Neural progenitor cell (in vitro differentiated cells): Measurements from ENCODE around the gene HOXA11. TPM values are rescaled to one million over a fixed set of nuclear protein-coding genes. Genes with fewer than 3 reads are reported as not detected.
A peak's percentile ranks its signal among the peaks of the same experiment; 100 is the strongest.

ENCODE experiments used
- DNase-seq: peaks from one replicate; pipeline ENCODE4 v3.0.0-alpha.2; 2016; ENCODE audit warnings: low spot score
- H2AFZ ChIP-seq: fragments of 200-600 bp; sonication (generic); replicated peaks from 2 replicates; pipeline ENCODE4 v1.6.1; 2016; ENCODE audit warnings: antibody characterized with exemption
- H3F3A ChIP-seq: fragments of 200-600 bp; sonication (generic); 2 replicates; pipeline ENCODE4 v1.6.1; 2016; ENCODE audit warnings: antibody characterized with exemption, low read depth
- H3K27ac ChIP-seq: fragments of 200-600 bp; sonication (generic); 2 replicates; pipeline ENCODE4 v1.5.1; 2016; ENCODE audit warnings: mild to moderate bottlenecking
- H3K27me3 ChIP-seq: fragments of 200-600 bp; sonication (generic); 2 replicates; pipeline ENCODE4 v1.6.1; 2016; ENCODE audit warnings: mild to moderate bottlenecking, moderate library complexity
- H3K36me3 ChIP-seq: fragments of 200-600 bp; sonication (generic); 2 replicates; pipeline ENCODE4 v1.5.1; 2016
- H3K4me1 ChIP-seq: fragments of 200-600 bp; sonication (generic); 2 replicates; pipeline ENCODE4 v1.6.1; 2016; ENCODE audit warnings: mixed run types
- H3K4me2 ChIP-seq: fragments of 200-600 bp; sonication (generic); 2 replicates; pipeline ENCODE4 v1.6.1; 2016
- H3K4me3 ChIP-seq: fragments of 200-600 bp; sonication (generic); 2 replicates; pipeline ENCODE4 v1.5.1; 2016
- H3K79me2 ChIP-seq: fragments of 200-600 bp; sonication (generic); 2 replicates; pipeline ENCODE4 v1.6.1; 2016; ENCODE audit warnings: low read depth
- H3K9ac ChIP-seq: fragments of 200-600 bp; sonication (generic); 2 replicates; pipeline ENCODE4 v1.6.1; 2016
- H3K9me3 ChIP-seq: fragments of 200-600 bp; sonication (generic); 2 replicates; pipeline ENCODE4 v1.5.1; 2016; ENCODE audit warnings: low read depth
- H4K20me1 ChIP-seq: fragments of 200-600 bp; sonication (generic); 2 replicates; pipeline ENCODE4 v1.6.1; 2016; ENCODE audit warnings: low read depth
- H3K27ac Mint-ChIP-seq: 3 replicates; pipeline ENCODE4 v1.8.0; 2021; ENCODE audit warnings: mixed read lengths
- H3K27me3 Mint-ChIP-seq: 2 replicates; pipeline ENCODE4 v1.8.0; 2022; ENCODE audit warnings: low read depth, mild to moderate bottlenecking, inconsistent platforms, moderate library complexity, mixed read lengths; ENCODE audit not compliant: insufficient read depth
- H3K36me3 Mint-ChIP-seq: 3 replicates; pipeline ENCODE4 v1.8.0; 2021; ENCODE audit warnings: mixed read lengths
- H3K4me1 Mint-ChIP-seq: 3 replicates; pipeline ENCODE4 v1.8.0; 2021; ENCODE audit warnings: mixed read lengths
- H3K4me3 Mint-ChIP-seq: 3 replicates; pipeline ENCODE4 v1.8.0; 2021; ENCODE audit warnings: mild to moderate bottlenecking, moderate library complexity, mixed read lengths
- H3K9me3 Mint-ChIP-seq: 3 replicates; pipeline ENCODE4 v1.8.0; 2020; ENCODE audit warnings: mixed read lengths
- CTCF ChIP-seq: fragments of 200-600 bp; sonication (generic); IDR thresholded peaks from 2 replicates; pipeline ENCODE4 v1.5.1; 2017; ENCODE audit warnings: antibody characterized with exemption, mild to moderate bottlenecking
- EZH2 ChIP-seq: fragments of 200-600 bp; sonication (generic); IDR thresholded peaks from 2 replicates; pipeline ENCODE4 v1.6.1; 2017; ENCODE audit warnings: antibody characterized with exemption, mild to moderate bottlenecking, moderate library complexity
- EZH2phosphoT487 ChIP-seq: fragments of 200-600 bp; sonication (generic); IDR thresholded peaks from 2 replicates; pipeline ENCODE4 v1.6.1; 2017; ENCODE audit warnings: antibody characterized with exemption
- total RNA-seq: library from RNA; depleted of rRNA; stranded (reverse); fragments of >200 nt; gene quantifications from 2 replicates; pipeline ENCODE4 v1.2.3, GENCODE V29; 2015; ENCODE audit warnings: low replicate concordance

Gene HOXA11
- total RNA-seq, 1 donor from 2014 or later = not detected

GRCh38 chr7:27151341-27151930 is 33.6 kb downstream of the HOXA11 start:
- peaks cover 10% of the 10 kb centered on the region for H3K4me1 Mint-ChIP-seq
- H3K27me3 Mint-ChIP-seq = peaks cover 94% of the 10 kb centered on the region
- Histone ChIP-seq H4K20me1 (peaks cover 72% of the 10 kb centered on the region), H3K9ac (no peak overlapping the region), H3K4me1 (no peaks in the 10 kb centered on the region), H3K4me2 (peak overlapping the region; percentile 66), H3K27ac (no peak overlapping the region), H2AFZ (no peak overlapping the region), H3K9me3 (no peaks in the 10 kb centered on the region), H3K27me3 (peaks cover 100% of the 10 kb centered on the region), H3K36me3 (no peaks in the 10 kb centered on the region), H3K79me2 (no peaks in the 10 kb centered on the region), H3K4me3 (peak overlapping the region; percentile 32), H3F3A (no peaks in the 10 kb centered on the region)
- no peak for DNase-seq
- H3K4me3 Mint-ChIP-seq = peak overlapping the region; percentile 78
- no peak for TF ChIP-seq CTCF
- peak; percentile 81 for TF ChIP-seq EZH2
- peak; percentile 2 for TF ChIP-seq EZH2phosphoT487
- peaks cover 20% of the 10 kb centered on the region for H3K9me3 Mint-ChIP-seq
- H3K36me3 Mint-ChIP-seq = peaks cover 2% of the 10 kb centered on the region
- H3K27ac Mint-ChIP-seq = no peak overlapping the region

- Mint-ChIP-seq H3K4me3 (peak overlapping the region; percentile 78), H3K4me1 (peaks cover 8% of the 10 kb centered on the region), H3K36me3 (peaks cover 2% of the 10 kb centered on the region), H3K27ac (no peak overlapping the region), H3K27me3 (peaks cover 95% of the 10 kb centered on the region), H3K9me3 (peaks cover 24% of the 10 kb centered on the region)
- no peaks in the 10 kb centered on the region for H3F3A ChIP-seq
- TF ChIP-seq EZH2phosphoT487 (peak; percentile 75), CTCF (peak; percentile 82), EZH2 (peak; percentile 99)
- H3K9me3 ChIP-seq = no peaks in the 10 kb centered on the region
- no peaks in the 10 kb centered on the region for H3K79me2 ChIP-seq
- peak overlapping the region; percentile 32 for H3K4me3 ChIP-seq
- H3K27ac ChIP-seq = no peak overlapping the region
- peak; percentile 91 for DNase-seq
- no peaks in the 10 kb centered on the region for H3K36me3 ChIP-seq
- no peaks in the 10 kb centered on the region for H3K4me1 ChIP-seq
- peaks cover 72% of the 10 kb centered on the region for H4K20me1 ChIP-seq
- H3K4me2 ChIP-seq = peak overlapping the region; percentile 66
- H2AFZ ChIP-seq = no peak overlapping the region
- peaks cover 100% of the 10 kb centered on the region for H3K27me3 ChIP-seq
- no peak overlapping the region for H3K9ac ChIP-seq
These were observed 34.3 kb downstream of the HOXA11 start for GRCh38 chr7:27150568-27151340.

- Histone ChIP-seq H3K9me3 (no peaks in the 10 kb centered on the region), H3F3A (no peaks in the 10 kb centered on the region), H2AFZ (no peak overlapping the region), H3K4me3 (peak overlapping the region; percentile 32), H3K27me3 (peaks cover 100% of the 10 kb centered on the region), H3K9ac (no peak overlapping the region), H3K79me2 (no peaks in the 10 kb centered on the region), H3K4me1 (no peaks in the 10 kb centered on the region), H4K20me1 (peaks cover 74% of the 10 kb centered on the region), H3K36me3 (no peaks in the 10 kb centered on the region), H3K27ac (no peak overlapping the region), H3K4me2 (no peak overlapping the region)
- H3K36me3 Mint-ChIP-seq = peaks cover 2% of the 10 kb centered on the region
- H3K4me1 Mint-ChIP-seq = peaks cover 5% of the 10 kb centered on the region
- peaks cover 28% of the 10 kb centered on the region for H3K9me3 Mint-ChIP-seq
- TF ChIP-seq EZH2 = no peak
- TF ChIP-seq CTCF = no peak
- TF ChIP-seq EZH2phosphoT487 = no peak
- H3K27me3 Mint-ChIP-seq = peaks cover 95% of the 10 kb centered on the region
- no peak for DNase-seq
- no peak overlapping the region for H3K4me3 Mint-ChIP-seq
- no peak overlapping the region for H3K27ac Mint-ChIP-seq
These were observed 35.0 kb downstream of the HOXA11 start for GRCh38 chr7:27149842-27150567.
